H4 (cell line): ENCODE measurements around the gene USP5. TPM values are rescaled to one million over a fixed set of nuclear protein-coding genes. Genes with fewer than 3 reads are reported as not detected.
A peak's percentile ranks its signal among the peaks of the same experiment; 100 is the strongest.

Experiments used
- DNase-seq: peaks from one replicate; pipeline ENCODE4 v3.0.0-alpha.2; 2015; ENCODE audit warnings: low spot score
- total RNA-seq: library from RNA; depleted of rRNA; stranded (reverse); fragments of >200 nt; shearing (Covaris generic); gene quantifications from 2 replicates; pipeline ENCODE4 v1.2.3, GENCODE V29; 2014

The USP5 gene
- total RNA-seq, 1 experiment from 2014 or later, result 86.2 TPM

DNA sequence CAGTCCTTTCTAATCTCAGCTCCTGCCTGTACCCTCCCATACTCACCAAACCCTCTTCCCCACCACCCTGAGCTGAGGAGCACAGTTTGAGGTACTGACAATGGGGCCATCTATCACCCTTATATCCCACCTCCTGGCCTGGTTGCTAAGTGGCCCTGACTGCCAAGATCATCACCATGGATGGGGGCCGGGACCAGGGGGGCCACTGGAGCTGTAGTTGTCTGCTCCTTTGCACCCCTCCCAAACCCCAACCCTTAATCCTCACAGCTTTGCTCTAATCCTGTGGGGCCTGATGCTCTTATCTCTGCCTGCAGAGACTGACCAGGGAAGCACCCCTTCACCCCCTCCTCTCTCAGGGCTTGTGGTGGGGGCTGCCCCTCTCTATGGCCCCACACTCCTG lies 11.6 kb upstream of the USP5 start:
- no peak for DNase-seq

DNA sequence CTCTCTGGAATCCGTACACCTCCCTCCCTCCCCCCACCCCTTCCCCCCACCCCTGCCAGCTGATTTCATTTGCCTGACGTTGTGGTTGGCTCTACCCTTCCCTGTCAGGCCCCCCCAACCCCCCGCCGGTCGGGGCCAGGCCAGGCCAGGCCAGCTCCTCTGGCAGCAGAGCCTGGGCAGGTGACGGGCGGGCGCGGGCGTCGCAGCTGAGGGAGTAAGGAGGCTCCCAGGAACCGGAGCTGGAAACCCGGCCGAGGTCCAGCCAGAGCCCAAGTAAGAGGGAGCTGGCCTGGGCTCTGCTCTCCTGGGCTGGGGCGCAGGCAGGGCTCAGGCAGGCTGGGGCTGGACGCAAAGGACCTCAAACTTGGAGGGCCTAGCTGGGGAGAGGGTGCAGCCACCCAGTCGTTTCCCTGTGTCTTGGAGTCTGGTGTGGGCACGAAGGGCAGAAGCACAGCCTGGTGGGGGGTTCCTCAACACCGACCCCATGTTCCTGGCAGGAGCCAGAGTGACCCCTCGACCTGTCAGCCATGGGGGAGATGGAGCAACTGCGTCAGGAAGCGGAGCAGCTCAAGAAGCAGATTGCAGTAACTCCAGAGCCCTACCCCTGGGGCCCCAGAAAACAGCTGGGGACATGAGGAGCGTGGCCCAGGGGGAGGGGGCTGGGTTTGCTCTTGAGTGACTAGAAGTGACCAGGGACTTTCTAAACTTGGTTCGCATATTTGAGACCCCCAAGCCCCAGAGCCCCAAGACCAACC lies 11.0 kb upstream of the USP5 start, which contains the start of gene GNB3:
Gene GNB3 (plus strand): TSS at position 165 of the 755 bp plus-strand sequence. CDS start 363 bp downstream, at position 528.
- DNase-seq, result no peak

DNA sequence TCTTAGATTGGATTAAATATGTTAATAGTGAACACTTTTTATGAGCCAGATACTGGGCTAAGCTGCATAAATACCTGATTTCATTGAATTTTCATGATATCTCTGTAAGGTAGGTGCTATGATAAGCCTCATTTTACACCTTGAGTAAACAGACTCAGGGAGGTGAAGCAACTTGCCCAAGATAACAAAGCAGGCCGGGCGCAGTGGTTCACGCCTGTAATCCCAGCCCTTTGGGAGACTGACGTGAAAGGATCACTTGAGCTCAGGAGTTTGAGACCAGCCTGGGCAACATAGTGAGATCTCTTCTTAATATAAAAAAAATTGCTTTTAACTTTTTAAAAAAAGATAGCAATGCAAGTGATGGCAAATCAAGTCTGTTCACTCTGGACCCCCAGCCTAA lies 9.9 kb upstream of the USP5 start:
- DNase-seq, result no peak

DNA sequence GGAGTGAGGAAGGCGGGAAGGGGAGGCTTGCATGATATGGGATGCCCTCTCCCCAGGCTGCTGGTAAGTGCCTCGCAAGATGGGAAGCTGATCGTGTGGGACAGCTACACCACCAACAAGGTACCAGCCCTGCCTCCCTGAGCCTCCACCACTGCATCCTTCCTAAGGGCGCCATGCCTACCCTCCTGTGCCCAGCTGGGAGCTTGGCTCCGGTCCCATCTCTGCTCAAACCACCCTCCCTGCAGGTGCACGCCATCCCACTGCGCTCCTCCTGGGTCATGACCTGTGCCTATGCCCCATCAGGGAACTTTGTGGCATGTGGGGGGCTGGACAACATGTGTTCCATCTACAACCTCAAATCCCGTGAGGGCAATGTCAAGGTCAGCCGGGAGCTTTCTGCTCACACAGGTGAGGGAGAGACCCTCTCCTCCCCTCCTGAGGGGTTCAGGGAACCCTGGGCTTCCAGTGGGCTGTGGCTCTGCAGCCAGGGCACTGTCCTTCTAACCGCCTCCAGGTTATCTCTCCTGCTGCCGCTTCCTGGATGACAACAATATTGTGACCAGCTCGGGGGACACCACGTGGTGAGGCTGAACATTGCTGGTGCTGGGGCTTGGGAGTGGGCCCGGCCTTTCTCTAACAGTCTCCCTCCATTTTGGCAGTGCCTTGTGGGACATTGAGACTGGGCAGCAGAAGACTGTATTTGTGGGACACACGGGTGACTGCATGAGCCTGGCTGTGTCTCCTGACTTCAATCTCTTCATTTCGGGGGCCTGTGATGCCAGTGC lies 8.6 kb upstream of the USP5 start:
- DNase-seq, result no peak

DNA sequence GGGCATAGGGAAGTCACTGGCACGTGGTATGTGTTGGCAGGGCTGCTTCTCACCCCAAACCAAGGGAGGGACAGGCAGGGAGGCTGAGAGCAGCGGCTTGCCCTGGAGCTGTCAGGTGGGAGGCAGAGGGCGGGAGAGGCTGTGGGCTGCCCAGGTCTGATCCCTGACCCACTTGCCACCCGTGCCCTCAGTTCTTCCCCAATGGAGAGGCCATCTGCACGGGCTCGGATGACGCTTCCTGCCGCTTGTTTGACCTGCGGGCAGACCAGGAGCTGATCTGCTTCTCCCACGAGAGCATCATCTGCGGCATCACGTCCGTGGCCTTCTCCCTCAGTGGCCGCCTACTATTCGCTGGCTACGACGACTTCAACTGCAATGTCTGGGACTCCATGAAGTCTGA lies 6.6 kb upstream of the USP5 start:
- no peak for DNase-seq

DNA sequence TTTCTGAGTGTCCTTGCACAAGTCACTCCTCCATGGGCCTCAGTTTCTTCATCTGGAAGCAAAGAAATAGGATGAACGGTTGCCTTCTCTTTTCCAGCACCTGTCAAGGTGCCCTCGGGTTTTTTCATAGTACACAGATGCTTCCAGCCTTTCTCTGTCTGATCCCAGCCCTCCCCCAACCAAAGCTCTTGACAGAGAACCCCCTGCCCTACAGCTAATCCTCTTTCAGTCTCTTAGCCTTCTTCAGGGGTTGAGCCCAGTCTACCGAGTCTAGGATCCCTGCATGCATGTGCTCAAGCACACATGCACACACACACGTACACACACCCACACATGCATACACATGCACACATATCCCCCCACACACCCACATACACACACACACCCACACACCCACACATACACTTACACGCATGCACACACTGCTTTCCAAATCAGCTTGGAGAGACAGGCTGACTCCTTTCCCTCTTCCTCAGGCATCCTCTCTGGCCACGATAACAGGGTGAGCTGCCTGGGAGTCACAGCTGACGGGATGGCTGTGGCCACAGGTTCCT lies 5.6 kb upstream of the USP5 start:
- DNase-seq, result no peak

DNA sequence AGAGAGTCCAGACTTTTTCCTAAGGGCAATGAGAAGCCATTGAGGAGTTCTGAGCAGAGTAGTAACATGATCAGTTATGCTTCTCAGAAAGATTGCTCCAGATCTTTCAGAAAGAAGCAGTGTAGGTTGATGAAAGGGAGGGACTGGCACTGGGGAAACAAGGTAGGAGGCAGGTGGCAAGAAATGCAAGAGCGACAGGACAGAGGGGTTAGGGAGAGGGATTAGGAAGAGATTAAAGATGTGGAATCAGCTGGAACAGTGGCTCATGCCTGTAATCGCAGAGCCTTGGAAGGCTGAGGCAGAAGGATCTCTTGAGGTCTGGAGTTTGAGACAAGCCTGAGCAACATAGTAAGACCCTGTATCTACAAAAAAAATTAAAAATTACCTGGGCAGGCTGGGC lies 4.3 kb upstream of the USP5 start:
- no peak for DNase-seq

DNA sequence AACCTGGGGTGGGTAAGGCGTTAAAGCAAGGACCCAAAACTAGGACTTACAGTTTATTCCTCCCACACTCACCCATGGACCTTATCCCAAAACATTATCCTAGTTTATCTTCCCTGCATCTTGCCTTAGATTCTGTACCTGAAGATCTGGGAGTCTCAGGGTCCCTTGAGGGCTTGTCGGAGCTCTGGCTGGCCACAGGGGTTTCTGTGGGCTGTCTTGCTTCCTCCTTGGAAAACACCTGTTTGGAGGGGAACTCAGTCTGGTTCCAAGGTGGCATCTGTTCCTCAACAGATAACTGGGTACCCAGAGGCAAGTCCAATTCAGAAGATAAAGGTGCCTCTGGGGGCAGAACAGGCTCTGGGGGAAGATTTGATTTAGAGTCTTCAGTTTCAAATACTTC lies 2.5 kb upstream of the USP5 start:
- no peak for DNase-seq

DNA sequence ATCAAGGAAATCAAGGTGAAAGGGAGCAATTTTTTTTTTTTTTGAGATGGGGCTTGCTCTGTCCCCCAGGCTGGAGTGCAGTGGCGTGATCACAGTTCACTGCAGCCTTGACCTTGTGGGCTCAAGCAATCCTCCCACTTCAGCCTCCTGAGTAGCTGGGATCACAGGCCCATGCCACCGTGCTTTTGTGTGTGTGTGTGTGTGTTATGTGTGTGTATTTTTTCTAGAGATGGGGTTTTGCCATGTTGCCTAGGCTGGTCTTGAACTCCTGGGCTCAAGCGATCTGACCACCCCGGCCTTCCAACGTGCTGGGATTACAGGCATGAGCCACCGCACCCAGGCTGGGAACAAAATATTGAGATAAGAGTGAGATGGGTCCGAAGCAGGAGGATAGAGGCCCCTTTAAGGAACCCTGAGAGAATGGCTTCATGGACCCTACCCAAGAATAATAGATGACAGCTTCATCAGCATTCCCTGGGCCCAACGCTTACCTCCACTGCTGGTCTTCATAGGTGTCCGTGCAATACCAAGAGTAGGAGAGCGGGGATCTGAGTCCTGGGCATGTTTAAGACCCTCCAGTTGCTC lies 1.9 kb upstream of the USP5 start:
- no peak for DNase-seq

DNA sequence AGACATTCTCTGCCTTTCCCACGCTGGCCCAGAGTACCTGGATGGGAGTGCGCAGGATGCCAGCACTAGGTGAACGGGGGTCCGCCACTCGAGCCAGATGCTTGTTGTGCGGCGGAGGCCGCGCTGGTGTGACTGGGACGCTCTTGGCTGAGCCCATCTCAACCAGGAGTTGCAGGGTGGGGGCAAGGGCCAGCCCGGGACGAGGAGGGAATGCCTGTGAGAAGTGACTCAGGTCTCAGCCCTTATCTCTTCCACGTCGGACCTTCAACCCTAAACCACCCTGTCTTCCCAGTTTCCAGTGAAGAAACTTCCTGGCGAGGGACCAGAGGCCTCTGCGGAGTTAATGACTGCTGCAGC lies 1.2 kb upstream of the USP5 start:
- no peak for DNase-seq

DNA sequence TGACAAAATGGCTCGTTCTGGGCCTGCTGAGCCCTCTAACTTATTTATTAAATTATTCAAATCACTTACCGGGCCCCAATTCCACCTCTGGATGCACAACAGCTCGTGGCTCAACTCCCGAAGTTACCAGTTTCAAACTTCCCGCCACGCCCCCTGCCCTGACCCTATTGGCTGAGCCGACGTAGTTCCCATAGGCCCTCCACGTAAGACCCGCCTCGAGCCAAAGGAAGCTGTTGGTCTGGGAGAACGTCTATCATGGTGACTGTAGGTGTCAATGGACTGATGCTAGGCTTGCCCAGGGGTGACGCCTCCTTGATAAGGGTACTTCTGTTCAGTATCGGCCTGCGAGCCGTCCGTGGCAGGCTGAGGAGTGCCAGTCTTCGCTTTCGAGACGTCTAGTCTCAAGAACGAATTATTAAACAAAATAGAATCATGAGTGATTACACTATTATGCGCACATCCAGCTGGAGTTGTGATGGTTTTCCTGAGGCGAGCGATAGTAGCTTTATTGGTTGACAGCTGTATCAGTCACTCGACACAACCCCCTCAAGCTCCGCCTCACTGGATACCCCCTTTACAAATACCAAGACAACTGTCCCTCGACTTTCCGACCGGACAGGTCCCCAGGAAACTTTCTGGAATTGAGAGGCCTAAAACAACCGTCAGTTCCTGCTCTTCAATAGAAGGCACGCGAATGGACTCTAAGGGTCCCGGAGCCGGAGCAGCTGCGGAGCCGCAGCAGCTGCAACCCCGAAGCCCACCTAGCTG lies 613 bp upstream of the USP5 start, which contains the start of gene CDCA3:
Gene CDCA3 (minus strand): TSS at position 134 of the 768 bp plus-strand sequence. CDS start 334 bp downstream, outside the sequence.
- peak; percentile 100 for DNase-seq

DNA sequence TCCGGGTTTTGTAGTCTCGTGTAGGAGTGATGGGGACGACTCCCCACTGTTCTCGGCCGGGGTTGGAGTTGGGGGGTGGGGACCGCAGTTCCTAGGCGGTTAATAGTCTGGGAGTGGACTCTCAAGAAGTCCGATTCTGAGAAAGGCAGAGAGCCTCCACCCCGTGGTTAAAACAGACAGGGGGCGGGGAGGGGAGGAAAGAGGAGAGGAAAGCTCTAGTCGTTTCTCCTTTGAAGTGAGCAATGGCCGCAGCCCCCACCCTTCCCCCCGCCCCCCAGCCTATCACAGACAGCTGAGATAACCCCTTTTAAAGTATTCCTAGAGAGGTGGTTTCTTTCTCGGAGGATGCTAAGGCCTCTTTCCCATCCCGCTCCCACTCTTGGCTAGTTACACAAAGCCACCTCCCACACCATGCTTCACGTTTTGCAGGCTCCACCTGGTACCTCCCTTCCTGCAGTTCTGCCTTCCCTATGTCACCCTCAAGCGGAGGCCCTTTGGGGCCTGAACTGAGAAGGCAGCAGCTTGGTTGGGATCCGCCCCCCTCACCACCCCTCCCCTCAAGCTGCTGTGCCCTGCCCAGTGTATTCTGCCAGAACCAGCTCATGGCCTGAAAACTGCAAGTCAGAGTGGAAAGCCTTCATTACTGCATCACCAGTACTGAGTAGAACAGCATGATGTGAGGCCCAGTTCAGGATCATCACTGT lies 853 bp downstream of the USP5 start:
- DNase-seq, result peak; percentile 77

DNA sequence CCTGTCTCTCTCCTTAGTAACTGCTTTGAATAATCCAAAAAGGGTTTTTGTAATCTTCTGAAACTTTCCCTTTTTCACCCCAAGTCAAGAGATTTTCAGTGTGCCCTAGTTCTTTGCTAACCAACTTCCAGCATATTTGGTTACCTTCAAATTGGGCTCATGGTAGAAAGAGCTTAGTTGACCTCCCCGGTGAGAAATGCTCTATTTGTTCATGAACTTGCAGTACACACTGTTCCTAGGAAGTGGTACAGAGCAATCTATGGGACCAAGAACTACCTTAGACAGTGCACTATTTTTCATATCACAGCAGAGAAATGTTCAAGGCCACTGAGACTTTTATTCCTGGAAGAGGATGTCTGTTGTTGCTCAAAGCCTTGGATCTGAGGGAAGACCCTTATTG lies 1.7 kb downstream of the USP5 start:
- DNase-seq, result no peak

DNA sequence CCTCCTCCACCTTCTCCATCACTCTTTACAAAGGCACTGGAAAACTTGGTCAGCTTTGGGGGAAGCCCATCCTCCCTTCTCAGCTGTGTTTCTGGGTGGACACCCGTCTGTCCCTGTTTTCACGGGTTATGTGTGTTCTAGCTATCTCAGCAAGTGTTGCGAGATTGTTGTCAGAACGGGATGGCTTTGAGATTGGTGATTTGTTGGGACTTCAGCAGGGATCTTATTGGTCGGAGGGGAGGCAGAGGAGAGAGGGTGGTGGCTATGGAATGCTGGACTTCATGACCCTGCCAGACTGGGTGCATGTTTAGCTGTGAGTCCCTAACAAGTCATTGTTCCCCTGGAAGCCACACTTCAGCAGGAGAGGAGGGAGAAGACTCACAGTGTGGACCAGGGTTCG lies 2.1 kb downstream of the USP5 start:
- DNase-seq, result no peak

DNA sequence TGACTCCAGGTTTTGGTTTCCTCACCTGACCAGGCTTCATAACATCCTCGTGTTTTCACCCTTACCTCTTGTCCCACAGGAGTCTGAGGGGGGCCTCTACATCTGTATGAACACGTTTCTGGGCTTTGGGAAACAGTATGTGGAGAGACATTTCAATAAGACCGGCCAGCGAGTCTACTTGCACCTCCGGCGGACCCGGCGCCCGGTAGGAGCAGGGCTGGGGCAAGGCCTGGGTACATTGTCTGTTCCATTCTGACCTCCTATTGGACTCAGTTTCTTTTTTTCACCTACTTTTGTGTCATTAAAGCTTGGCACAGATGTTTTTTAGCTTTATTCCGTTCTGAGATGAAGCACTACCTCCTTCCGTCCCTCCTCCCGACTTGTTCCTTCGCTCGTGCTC lies 3.4 kb downstream of the USP5 start:
- DNase-seq, result no peak

DNA sequence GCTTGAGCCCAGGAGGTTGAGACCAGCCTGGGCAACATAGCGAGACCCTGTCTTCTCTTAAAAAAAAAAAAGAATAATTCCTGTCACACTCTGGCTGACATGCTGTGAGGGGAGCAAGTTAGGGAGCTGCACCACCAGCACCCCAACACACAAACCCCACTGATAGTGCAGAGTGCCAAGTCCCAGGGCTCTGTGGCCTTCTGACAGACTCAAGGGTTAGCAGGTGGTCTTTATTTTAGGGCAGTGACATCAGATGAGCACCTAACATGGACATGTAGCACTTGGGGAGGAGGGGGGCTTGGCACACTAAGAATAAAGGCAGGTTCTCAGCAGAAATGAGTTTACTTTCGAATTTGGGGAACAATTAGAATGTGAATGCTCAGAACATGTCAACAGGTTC lies 6.8 kb downstream of the USP5 start:
- DNase-seq, result no peak

DNA sequence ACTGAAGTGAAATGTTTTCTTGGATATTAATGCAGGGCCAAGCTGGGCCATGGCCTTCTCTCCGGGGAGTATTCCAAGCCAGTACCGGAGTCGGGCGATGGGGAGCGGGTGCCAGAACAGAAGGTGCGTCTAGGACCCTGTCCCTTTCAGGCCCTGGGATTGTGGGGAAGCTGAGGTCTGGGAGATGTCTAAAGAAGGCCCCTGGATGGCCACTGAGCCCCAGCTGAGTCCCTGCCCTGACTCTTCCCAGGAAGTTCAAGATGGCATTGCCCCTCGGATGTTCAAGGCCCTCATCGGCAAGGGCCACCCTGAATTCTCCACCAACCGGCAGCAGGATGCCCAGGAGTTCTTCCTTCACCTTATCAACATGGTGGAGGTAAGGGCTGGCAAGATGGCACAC lies 8.2 kb downstream of the USP5 start:
- no peak for DNase-seq

DNA sequence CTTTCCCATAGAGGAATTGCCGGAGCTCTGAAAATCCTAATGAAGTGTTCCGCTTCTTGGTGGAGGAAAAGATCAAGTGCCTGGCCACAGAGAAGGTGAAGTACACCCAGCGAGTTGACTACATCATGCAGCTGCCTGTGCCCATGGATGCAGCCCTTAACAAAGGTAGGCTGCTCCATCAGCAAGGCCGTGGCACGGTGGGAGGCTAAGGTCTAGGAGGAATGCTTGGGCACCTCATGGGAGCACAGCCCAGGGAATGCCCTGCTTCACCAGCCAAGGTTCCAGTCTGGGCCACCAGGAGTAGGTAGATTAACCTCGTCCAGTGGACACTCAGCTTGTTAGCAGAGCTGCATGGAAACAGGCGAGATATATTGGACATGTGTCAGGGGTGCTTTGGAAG lies 9.0 kb downstream of the USP5 start:
- no peak for DNase-seq

DNA sequence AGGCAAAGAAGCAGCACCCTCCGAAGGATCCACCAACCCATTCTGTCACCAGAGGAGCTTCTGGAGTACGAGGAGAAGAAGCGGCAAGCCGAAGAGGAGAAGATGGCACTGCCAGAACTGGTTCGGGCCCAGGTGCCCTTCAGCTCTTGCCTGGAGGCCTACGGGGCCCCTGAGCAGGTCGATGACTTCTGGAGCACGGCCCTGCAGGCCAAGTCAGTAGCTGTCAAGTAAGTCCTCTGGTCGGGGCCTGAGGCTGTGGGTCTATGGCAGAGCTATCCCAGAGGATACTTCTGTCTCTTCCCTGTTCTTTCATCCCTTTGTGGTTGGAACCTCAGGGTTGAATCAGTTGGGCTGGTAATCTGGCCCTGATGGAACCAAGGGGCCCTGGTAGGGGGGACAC lies 9.4 kb downstream of the USP5 start:
- DNase-seq, result no peak

DNA sequence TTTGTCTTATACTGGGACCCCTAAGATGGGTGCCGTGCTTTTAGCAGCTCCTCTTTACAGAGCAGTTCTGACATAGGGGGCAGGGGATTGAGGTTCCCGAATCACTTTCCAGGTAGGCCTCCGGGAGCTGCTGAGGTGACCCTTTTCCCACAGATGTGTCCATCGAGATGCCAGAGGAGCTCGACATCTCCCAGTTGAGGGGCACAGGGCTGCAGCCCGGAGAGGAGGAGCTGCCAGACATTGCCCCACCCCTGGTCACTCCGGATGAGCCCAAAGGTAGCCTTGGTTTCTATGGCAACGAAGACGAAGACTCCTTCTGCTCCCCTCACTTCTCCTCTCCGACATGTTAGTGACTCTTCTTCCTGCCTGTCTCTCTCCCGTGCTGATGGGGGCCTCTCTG lies 11.1 kb downstream of the USP5 start:
- DNase-seq, result no peak
